Colonic mucosa (tissue), 4 donors: Measurements from ENCODE around the gene FGF1. TPM values are rescaled to one million over a fixed set of nuclear protein-coding genes. Genes with fewer than 3 reads are reported as not detected.

Experiments
- DNase-seq: peaks from one replicate; pipeline ENCODE4 v3.0.0-alpha.2; 2020
- H3K27ac ChIP-seq: fragments of 200-600 bp; one replicate; pipeline ENCODE4 v1.8.0; 2021
- H3K27me3 ChIP-seq: fragments of 200-600 bp; one replicate; pipeline ENCODE4 v1.8.0; 2021
- H3K36me3 ChIP-seq: fragments of 200-600 bp; one replicate; pipeline ENCODE4 v1.8.0; 2021
- H3K4me1 ChIP-seq: fragments of 200-600 bp; one replicate; pipeline ENCODE4 v1.8.0; 2021; ENCODE audit warnings: mild to moderate bottlenecking
- H3K4me3 ChIP-seq: fragments of 200-600 bp; one replicate; pipeline ENCODE4 v1.8.0; 2021
- H3K9ac ChIP-seq, 2 donors: one replicate each; pipeline ENCODE4 v1.7.0; 2013; ENCODE audit warnings: control low read depth in 2 of 2, low read depth in 2 of 2, low read length in 2 of 2
- H3K9me3 ChIP-seq: fragments of 200-600 bp; one replicate; pipeline ENCODE4 v1.8.0; 2021
- CTCF ChIP-seq: fragments of 200-600 bp; IDR thresholded peaks from one replicate; pipeline ENCODE4 v1.8.0; 2022; ENCODE audit warnings: antibody characterized with exemption, mild to moderate bottlenecking
- intact Hi-C: fragments of 100-400 bp; cut with DNase I; formaldehyde crosslinking; loops from one replicate; pipeline ENCODE4 v1.14.1; 2022
- total RNA-seq, 2 donors: library from RNA; stranded (reverse); fragmentation: NEBNext Ultra II Directional in 1 of 2; extraction: Animal tissue kit (Norgen Biotek cat#: 25700) in 1 of 2; gene quantifications; one replicate each; pipeline ENCODE4 v1.2.1, GENCODE V29; 2021
- donor health status: healthy.
- donor health status: DM: no; HTN: no; CAD: no.
- donor health status: DM: no; HTN: no; CAD: no.

The FGF1 gene
- total RNA-seq, 2 donors from 2014 or later: 0.90 TPM; not detected in 1

- Histone ChIP-seq H3K27me3 (no peaks in the 10 kb centered on the region), H3K9ac (no peak overlapping the region), H3K4me1 (no peaks in the 10 kb centered on the region), H3K36me3 (no peaks in the 10 kb centered on the region), H3K9me3 (no peaks in the 10 kb centered on the region), H3K4me3 (no peak overlapping the region), H3K27ac (no peak overlapping the region)
- intact Hi-C loops: loop anchor here (5.0 kb wide), 1 partner anchor 165 kb away; no protein-coding TSS in a partner anchor
- TF ChIP-seq CTCF: no peak
- peak; percentile 43 for DNase-seq
Observed at GRCh38 chr5:142716963-142717362, 31.1 kb upstream of the FGF1 start.

GRCh38 chr5:142715291-142715690, 29.4 kb upstream of the FGF1 start:
- Histone ChIP-seq H3K27ac (no peak overlapping the region), H3K27me3 (no peaks in the 10 kb centered on the region), H3K36me3 (no peaks in the 10 kb centered on the region), H3K4me1 (no peaks in the 10 kb centered on the region), H3K9ac (no peak overlapping the region), H3K9me3 (no peaks in the 10 kb centered on the region), H3K4me3 (no peak overlapping the region)
- TF ChIP-seq CTCF: no peak
- intact Hi-C loops: loop anchor here (5.0 kb wide), 1 partner anchor 167 kb away; no protein-coding TSS in a partner anchor
- no peak for DNase-seq

DNA sequence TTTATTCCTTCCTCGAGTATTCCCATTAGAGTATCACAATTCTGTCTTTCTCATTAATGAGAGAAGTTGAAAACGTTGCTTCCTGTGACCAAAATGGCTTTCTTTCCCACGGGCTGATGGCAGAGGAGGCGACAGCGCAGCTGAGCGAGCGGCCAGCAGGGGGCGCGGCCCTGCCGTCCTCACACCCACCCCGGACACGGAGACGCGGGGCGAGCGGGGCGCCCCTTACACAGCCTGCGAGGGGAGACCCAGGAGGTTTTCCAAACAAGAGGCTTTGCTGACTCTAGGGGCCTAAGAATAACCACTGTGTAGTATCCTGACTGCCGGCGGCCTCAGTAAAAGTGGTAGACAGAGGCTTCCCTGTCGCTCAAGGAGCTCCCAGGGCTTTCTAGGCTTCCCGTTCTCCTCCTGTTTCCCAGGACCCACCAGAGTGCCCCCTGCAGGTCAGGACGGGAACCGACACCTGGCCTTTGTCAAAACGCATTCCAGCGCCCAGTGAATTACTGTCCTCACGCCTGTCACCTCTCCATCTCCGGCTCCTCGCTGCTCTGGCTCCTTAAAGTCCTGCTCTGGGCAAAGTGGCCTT, 27.3 kb upstream of the FGF1 start:
- peak; percentile 95 for DNase-seq
- H3K9me3 ChIP-seq: no peaks in the 10 kb centered on the region
- H3K36me3 ChIP-seq: no peaks in the 10 kb centered on the region
- H3K4me3 ChIP-seq: peak overlapping the region; percentile 44
- intact Hi-C loops: no loop called here
- no peaks in the 10 kb centered on the region for H3K4me1 ChIP-seq
- peak; percentile 99 for TF ChIP-seq CTCF
- H3K9ac ChIP-seq: peak overlapping the region; percentile 57 to 62
- peak overlapping the region; percentile 48 for H3K27ac ChIP-seq
- no peaks in the 10 kb centered on the region for H3K27me3 ChIP-seq

DNA sequence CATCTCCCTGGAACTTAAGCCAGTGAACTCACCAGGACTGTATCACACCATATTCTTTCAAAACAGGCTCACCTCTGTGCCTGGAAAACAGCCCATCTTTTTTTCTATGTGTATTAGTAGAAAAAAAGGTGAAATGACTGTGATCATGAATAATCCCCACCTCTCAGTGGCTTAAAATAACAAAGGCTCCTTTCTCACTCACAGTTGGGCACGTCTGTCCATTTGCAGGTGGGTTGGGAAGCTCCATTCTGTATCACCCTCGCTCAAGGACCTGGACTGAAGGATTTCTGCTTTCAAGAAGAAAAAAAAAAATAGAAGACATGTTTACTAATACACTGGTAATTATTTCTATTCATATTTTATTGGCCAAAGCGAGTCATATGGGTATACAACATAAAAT, 17.3 kb upstream of the FGF1 start:
- Histone ChIP-seq H3K27ac (no peak overlapping the region), H3K4me1 (no peaks in the 10 kb centered on the region), H3K9me3 (no peaks in the 10 kb centered on the region), H3K36me3 (no peaks in the 10 kb centered on the region), H3K9ac (no peak overlapping the region), H3K4me3 (no peak overlapping the region), H3K27me3 (no peaks in the 10 kb centered on the region)
- TF ChIP-seq CTCF: no peak
- DNase-seq: no peak
- intact Hi-C loops: no loop called here

- Histone ChIP-seq H3K27ac (no peak overlapping the region), H3K4me1 (no peaks in the 10 kb centered on the region), H3K4me3 (no peak overlapping the region), H3K27me3 (no peaks in the 10 kb centered on the region), H3K9ac (no peak overlapping the region), H3K36me3 (no peaks in the 10 kb centered on the region), H3K9me3 (no peaks in the 10 kb centered on the region)
- DNase-seq: no peak
- no peak for TF ChIP-seq CTCF
- intact Hi-C loops: no loop called here
Observed at GRCh38 chr5:142701673-142702311, 15.9 kb upstream of the FGF1 start.
